Measurements from ENCODE around the gene GOLGA6L26. TPM values are rescaled to one million over a fixed set of nuclear protein-coding genes. Genes with fewer than 3 reads are reported as not detected.
"Not testable (repeated sequence)": the region's sequence is repeated elsewhere in the genome, so short reads cannot be mapped to it uniquely, and the experiment has no call there.

GOLGA6L26 gene, protein sequence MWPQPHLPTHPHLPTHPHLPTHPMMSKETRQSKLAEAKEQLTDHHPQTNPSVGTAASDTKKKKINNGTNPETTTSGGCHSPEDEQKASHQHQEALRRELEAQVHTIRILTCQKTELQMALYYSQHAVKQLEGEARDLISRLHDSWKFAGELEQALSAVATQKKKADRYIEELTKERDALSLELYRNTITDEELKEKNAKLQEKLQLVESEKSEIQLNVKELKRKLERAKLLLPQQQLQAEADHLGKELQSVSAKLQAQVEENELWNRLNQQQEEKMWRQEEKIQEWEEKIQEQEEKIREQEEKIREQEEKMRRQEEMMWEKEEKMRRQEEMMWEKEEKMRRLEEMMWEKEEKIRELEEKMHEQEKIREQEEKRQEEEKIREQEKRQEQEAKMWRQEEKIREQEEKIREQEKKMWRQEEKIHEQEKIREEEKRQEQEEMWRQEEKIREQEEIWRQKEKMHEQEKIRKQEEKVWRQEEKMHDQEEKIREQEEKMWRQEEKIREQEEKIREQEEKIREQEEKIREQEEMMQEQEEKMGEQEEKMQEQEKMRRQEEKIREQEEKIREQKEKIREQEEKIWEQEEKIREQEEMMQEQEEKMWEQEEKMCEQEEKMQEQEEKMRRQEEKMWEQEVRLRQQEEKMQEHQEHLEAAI
- polyA plus RNA-seq (ENCODE audit: insufficient read length) = not detected
- long read RNA-seq, donor 1 = 0 reads
- long read RNA-seq, donor 2 = 0 reads
- long read RNA-seq, donor 3 = 0 reads
- long read RNA-seq, donor 4 = 0 reads
- long read RNA-seq, donor 5 = 0 reads
- long read RNA-seq, donor 6 = 0 reads
- long read RNA-seq, donor 7 = 0 reads
- long read RNA-seq, donor 8 = 0 reads

DNA sequence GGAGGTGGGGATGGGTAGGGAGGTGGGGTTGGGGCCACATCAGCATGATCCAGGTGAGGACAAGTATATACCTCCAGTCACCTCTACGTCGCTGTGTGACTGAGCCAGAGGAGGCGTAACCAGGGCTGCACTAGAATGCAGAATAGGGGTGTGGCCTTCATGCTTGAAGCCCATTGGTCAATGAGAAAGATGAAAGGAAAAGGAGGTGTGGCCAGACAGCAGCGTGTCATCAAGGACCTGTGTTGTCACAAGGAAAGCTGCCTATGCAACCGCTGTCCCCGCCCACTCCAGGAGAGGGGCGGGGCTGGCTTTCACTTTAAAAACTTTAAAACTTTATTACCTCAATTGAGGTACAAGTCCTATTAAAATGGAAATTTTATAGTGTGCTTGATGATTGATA is at the start of gene GOLGA6L26:
Gene GOLGA6L26 (minus strand): TSS at position 101 of the 400 bp plus-strand sequence. CDS start 61 bp downstream, at position 40.
- not testable (repeated sequence) for DNase-seq

DNA sequence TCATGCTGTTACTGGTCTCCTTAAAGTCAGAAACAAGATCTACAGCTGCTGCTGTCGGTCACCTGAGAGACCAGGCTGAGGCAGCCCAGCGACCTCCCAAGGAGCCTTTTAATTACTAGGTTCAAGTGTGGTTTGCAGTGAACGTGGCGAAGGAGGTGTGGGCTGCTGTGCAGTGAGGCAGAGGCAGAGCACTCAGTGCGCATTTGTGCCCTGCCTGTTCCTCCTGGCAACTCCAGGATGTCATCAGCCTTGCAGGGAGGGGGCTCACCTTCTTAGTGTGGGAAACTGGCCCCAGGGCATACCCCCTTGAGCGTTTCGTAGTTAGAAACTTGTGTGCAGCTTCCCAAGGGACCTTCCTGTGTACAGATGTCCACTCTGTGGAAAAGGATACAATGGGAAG is 47.2 kb upstream of the GOLGA6L26 start:
- not testable (repeated sequence) for DNase-seq

DNA sequence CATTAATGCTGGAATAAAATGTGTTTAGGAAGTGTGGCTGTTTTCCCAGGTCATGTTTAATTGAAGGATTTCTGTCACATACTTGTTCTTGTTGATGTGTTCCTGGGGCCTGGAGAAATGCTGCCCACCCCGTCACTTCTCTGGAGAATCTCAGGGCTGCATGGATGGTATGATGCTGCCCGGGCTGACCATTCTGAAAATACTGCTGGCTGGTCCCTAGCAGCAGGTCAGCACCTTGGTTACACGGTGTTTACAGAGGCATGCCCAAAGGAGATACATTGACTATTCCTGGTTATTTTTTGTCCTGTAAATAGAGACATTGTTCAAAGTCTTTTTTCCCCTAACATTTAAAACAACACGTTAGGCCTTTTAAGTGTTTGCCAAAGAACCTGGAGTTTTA is 46.7 kb upstream of the GOLGA6L26 start:
- DNase-seq = not testable (repeated sequence)

DNA sequence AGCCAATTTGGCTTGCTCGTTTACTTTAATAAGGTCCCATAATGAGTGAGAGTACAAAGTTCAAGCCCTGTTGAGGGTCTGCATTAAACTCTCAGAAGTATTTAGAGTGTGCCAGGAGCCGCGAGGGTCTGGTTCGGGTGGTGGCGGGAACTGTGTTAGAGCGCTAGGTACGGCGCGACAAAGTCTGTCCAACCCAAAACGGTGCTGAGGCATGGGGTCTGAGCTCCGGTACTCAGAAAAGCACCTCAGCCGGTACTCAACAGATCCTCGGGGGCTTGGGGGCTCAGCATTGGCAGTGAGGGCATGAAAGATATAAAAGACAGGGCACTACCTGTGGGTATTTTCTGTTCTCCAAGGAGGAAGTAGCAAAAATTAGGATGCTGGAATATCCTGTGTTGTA is 45.0 kb upstream of the GOLGA6L26 start:
- DNase-seq = not testable (repeated sequence)

DNA sequence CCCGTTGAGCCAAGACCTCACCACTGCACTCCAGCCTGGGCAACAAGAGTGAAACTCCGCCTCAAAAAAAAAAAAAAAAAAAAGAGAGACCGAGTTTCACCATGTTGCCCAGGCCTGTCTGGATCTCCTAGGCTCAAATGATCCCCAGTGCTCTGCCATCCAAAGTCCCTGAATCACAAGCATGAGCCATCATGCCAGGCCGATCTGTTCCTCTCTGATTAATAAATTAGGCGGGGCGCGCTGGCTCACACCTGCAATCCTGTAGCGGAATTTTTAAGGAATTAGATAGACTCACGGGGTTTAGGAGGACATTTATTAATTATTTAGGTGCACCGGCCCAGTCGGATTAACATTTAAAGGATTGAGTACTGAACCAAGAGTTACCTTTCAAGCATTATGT is 40.2 kb upstream of the GOLGA6L26 start:
- DNase-seq = not testable (repeated sequence)

DNA sequence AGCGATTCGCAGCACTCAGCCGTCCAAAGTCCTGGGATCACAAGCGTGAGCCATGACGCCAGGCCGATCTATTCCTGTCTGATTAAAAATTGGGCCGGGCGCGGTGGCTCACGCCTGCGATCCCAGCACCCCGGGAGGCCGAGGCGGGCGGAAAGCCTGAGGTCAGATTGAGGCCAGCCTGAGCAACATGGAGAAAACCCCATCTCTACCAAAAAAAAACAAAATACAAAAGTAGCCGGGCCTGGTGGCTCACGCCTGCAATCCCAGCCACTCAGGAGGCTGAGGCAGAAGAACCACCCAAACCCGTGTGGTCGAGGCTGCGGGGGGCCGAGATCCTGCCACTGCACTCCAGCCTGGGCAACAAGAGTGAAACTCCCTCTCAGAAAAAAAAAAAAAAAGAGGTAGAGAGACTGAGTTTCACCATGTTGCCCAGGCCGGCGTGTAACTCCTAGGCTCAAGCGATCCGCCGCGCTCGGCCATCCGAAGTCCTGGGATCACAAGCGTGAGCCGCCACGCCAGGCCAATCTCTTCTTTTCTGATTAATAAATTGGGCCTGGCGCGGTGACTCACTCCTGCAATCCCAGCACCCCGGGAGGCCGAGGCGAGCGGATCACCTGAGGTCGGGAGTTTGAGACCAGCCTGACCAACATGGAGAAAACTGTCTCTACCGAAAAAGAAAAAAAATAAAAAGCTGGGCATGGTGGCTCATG is 39.0 kb upstream of the GOLGA6L26 start:
- not testable (repeated sequence) for DNase-seq

DNA sequence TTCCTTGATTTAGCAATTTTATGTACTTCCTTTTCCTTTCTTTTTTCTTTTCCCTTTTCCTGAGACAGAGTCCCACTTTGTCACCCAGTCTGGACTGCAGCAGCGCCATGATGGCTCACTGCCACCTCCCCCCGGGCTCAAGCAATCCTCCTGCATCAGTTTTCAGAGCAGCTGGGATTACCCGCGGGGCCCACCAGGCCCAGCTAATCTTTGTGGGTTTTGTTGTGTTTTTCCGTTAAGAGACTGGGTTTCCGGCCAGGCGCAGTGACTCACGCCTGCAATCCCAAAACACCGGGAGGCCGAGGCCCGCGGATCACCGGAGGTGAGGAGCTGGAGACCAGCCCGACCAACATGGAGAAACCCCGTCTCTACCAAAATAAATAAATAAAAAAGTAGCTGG is 38.3 kb upstream of the GOLGA6L26 start:
- DNase-seq = no peak

DNA sequence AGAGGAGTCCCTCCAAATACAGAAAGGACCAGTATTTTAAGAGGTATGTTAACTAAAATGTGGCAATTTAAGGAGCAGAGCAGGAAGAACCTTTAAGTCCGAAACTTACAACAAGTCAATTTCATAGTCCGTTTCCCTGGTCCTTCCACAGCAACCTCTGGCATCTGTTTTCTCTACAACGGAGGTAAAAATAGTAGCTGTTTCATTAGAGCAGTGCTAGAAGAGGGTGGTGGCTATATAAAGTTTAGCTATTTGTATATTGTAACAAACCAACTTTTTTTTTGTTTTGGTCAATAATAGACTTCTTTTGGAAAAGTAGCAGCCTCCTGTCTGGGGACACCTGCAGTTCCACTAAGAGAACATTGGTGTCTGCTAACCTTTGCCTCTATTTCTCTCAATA is 37.9 kb upstream of the GOLGA6L26 start:
- not testable (repeated sequence) for DNase-seq

DNA sequence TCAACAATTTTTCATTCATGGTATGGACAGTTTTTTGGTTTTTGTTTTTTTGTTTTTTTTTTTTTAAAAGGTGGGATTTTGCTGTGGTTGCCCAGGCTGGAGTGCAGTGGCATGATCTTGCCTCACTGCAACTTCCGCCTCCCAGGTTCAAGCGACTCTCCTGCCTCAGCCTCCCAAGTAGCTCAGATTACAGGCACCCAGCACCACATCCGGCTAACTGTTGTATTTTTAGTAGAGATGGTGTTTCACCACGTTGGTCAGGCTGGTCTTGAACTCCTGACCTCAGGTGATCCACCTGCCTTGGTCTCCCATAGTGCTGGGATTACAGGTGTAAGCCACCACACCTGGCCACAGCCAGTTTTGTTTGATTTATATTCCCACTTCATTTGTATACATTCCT is 37.1 kb upstream of the GOLGA6L26 start:
- not testable (repeated sequence) for DNase-seq

DNA sequence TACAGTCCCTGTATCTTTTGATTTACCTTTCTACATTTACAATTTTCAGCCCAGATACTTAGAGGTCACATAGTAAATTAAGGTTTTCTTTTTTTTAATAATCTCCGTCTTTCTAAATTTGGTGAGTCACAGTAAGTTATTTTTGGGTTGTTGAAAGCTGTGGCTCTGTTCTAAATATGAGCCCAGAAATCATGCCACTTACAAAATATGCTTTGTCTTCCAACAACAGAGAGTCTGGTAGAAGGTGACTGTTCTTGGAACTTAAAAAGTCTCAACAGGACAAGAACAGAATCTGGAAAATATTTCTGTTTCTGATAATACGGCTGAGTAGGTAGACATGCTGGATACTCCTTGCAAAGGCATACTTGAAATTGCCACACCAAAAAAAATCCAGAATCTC is 36.6 kb upstream of the GOLGA6L26 start:
- no peak for DNase-seq

DNA sequence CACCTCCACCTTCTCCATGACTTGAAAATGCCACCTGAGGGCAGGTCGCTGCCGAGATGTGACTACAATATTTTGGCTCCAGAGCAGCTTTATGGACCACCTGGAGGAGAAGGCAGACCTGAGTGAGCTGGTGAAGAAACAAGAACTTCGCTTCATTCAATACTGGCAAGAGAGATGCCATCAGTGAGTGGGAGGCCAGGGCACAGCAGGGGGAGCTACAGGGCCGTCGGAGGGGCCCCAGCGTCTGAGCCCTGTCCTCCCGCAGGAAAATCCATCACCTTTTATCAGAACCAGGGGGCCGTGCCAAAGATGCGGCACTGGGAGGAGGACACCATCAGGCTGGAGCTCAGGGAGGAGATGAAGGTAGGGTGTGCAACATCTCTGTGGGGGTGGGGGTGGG is 30.3 kb upstream of the GOLGA6L26 start:
- DNase-seq = not testable (repeated sequence)

DNA sequence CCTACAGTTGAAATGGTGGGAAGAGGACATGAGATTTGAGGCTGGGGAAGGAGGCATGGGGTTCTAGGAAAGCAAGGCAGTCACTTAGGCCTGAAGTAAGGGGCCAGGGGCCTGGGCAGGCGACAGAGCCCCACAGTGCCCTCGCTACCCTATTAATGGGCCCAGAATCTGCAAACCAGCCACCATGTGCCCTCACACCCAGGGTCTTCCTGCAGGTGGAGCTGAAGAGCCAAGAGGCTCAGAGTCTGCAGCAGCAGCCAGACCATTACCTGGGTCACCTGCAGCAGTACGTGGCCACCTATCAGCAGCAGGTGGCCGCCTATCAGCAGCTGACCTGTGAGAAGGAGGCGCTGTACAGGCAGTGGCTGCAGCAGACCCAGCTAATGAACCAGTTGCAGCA is 28.6 kb upstream of the GOLGA6L26 start:
- DNase-seq = not testable (repeated sequence)

DNA sequence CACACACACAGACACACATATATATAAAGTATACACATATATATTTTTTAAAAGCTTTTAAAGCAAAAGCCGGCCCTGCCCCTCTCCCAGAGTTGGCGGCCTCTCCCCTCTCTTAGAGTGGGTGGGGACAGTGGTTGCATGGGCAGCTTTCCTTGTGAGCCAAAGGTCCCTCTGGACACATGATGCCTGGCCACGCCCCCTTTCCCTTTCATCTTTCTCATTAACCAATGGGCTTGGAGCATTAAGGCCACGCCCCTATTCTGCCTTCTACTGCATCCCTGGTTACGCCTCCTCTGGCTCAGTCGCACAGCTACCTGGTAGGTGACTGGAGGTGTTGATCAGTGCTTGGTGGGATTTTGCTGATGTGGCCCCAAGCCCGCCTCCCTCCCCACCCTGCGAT is 20.5 kb upstream of the GOLGA6L26 start, which contains the start of gene GOLGA8S:
Gene GOLGA8S (plus strand): TSS at position 301 of the 400 bp plus-strand sequence. CDS start 62 bp downstream, at position 363.
- DNase-seq = not testable (repeated sequence)

DNA sequence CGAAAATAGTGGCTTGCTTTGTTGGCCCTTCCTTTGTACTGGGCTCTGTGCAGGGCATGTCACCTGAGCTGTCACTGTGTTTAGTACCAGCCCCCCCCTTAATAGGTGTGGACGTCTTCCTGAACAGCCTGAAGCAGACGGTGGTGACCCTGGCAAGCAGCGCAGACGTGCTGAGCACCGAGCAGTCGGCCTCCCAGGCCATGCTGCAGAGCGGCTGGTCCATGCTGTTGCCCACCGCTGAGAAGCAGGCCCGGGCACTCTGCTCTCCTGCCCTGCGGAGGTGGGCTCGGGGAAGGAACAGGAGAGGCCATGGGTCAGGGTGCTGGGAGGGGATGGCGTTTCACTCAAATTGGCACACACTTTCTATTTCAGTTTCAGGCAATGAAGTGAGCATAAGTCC is 22.8 kb downstream of the GOLGA6L26 start:
- DNase-seq = not testable (repeated sequence)

DNA sequence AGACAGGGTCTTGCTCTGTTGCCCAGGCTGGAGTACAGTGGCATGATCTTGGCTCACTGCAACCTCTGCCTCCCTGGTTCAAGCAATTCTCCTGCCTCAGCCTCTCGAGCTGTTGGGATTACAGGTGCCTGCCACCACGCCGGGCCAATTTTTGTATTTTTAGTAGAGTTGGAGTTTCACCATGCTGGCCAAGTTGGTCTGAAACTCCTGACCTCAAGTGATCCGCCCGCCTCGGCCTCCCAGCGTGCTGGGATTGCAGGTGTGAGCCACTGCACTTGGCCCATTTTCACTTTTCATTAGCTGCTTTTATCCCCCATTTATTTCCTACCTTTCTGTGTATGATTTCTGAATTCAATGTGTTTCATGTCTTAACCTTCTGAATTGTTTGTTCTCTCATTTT is 28.1 kb downstream of the GOLGA6L26 start:
- not testable (repeated sequence) for DNase-seq

DNA sequence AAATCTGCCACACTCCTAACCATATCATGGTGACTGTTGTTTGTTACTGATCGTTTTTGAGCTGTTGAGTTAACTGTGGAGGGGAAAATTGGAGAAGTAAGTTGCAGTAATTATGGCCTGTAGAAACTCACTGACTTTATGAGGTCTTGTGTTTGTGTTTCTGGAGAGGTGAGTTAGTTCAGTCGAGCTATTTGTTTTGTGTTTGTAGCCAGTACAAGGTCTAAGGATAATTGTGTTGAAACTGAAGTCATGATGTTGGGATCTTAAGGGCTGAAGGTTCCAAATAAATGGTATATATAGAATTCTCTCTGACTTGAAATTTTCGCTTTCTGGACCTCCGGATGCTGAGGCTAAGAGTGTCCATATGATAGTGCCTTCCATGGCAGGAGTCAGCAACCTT is 29.2 kb downstream of the GOLGA6L26 start:
- not testable (repeated sequence) for DNase-seq

DNA sequence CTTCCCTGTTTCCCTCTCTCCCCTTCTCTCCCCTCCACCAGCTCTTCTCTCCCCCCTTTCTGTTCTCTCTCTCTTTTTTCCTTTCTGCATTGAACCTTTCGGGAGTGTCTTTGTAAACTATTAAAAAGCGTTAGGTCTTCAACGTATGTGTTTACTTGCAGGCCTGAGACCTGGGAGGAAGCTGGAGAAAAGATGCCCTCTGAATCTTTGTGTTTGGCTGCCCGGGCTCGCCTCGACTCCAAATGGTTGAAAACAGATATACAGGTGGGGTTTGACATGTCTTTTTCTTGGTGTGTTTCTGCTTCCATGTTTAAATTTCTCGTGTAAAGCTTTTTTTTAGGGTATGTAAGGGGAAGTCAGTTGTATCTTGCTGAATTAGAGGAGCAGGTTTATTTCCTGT is 29.7 kb downstream of the GOLGA6L26 start:
- DNase-seq = not testable (repeated sequence)

DNA sequence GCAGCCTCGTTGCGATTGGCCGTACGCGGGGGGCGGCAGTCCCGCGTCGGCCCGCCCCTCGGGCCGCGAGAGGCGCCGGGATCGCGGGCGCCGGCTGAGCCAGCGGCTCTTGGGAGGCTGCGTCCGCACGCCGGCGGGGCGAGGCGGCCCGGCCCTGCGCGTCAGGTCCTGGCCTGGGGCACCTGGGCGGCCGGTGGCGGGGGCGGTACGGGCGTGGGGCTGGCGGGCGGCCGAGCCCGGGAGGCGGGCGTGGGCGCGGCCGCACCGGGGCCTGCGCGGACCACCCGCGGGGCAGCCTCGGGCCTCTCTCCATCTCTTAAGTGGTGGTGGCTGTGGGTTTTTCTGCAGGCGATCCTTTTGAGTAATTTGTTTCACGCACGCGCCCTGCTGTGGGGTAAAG is 30.3 kb downstream of the GOLGA6L26 start:
- DNase-seq = not testable (repeated sequence)

DNA sequence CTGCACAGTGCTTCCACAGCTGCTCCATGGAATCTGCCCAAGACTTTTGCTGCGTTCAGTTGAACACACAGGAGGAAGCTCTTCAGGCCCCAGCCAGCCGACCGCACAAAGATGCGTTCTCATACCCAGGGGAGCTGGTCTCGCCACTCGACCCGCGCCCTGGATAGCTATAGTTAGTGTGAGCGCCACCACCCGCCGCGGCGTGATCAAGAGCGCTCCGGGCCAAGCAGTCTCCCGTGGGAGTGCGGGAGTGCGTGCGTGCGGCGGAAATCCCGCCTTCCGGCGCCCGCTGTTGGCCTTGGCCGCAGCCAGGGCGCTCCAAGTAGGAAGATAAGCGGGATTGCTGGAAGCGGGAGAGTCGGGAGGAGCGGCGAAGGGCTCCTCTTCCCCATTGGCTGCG is 30.8 kb downstream of the GOLGA6L26 start:
- not testable (repeated sequence) for DNase-seq

Data from left kidney (tissue), 8 donors.